SIG-M5 treated with dmso at 0.1 percent for 504 hours (cell line): ENCODE data around the gene USP17L13.
"Not testable (repeated sequence)": the region's sequence is repeated elsewhere in the genome, so short reads cannot be mapped to it uniquely, and the experiment has no call there.

Experiments
- DNase-seq: peaks from one replicate; lab custom pipeline; 2025; ENCODE audit not compliant: unreplicated experiment; lab: John Stamatoyannopoulos, UW

The USP17L13 gene

GRCh38 chr4:9224596-9224995 lies at the start of gene USP17L13:
USP17L13 (plus strand) TSS chr4:9224896; CDS start chr4:9224896, 0 bp downstream.
- not testable (repeated sequence) for DNase-seq

GRCh38 chr4:9210357-9210756 lies 14.3 kb upstream of the USP17L13 start, which contains the start of gene USP17L10:
USP17L10 (plus strand) TSS chr4:9210657; CDS start chr4:9210657, 0 bp downstream.
- not testable (repeated sequence) for DNase-seq

GRCh38 chr4:9214701-9215100 lies 10.0 kb upstream of the USP17L13 start:
- DNase-seq: not testable (repeated sequence)

GRCh38 chr4:9215105-9215504 lies 9.6 kb upstream of the USP17L13 start, which contains the start of gene USP17L11:
USP17L11 (plus strand) TSS chr4:9215405; CDS start chr4:9215405, 0 bp downstream.
- DNase-seq: not testable (repeated sequence)

- not testable (repeated sequence) for DNase-seq
Observed at GRCh38 chr4:9219852-9220251, 4.8 kb upstream of the USP17L13 start, which contains the start of gene USP17L12. USP17L12 (plus strand) TSS chr4:9220152; CDS start chr4:9220152, 0 bp downstream.

DNA sequence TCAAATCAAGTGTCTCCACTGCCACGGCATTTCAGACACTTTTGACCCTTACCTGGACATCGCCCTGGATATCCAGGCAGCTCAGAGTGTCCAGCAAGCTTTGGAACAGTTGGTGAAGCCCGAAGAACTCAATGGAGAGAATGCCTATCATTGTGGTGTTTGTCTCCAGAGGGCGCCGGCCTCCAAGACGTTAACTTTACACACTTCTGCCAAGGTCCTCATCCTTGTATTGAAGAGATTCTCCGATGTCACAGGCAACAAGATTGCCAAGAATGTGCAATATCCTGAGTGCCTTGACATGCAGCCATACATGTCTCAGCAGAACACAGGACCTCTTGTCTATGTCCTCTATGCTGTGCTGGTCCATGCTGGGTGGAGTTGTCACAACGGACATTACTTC lies 5.6 kb downstream of the USP17L13 start:
- not testable (repeated sequence) for DNase-seq

DNA sequence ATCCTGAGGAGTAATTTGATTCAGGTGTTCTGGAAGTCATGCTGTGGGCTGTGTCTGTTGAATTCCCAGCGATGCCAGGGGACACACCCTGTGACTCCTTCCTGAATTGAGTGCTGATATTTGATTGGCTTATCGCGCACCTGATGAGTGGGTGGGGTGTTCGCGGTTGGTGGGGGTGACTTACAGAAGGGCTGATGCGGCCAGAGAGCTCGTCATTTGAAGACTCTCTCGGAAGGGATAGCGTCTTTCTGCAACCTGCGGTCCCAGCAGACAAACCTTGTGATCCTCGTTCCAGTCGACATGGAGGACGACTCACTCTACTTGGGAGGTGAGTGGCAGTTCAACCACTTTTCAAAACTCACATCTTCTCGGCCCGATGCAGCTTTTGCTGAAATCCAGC lies 9.4 kb downstream of the USP17L13 start, which contains the start of gene USP17L15:
TSS of gene USP17L15 (plus strand) at position 301 of the 400 bp plus-strand sequence. CDS start at position 301, 0 bp downstream.
- DNase-seq: not testable (repeated sequence)

- not testable (repeated sequence) for DNase-seq
Observed at GRCh38 chr4:9238461-9238860, 13.8 kb downstream of the USP17L13 start.

DNA sequence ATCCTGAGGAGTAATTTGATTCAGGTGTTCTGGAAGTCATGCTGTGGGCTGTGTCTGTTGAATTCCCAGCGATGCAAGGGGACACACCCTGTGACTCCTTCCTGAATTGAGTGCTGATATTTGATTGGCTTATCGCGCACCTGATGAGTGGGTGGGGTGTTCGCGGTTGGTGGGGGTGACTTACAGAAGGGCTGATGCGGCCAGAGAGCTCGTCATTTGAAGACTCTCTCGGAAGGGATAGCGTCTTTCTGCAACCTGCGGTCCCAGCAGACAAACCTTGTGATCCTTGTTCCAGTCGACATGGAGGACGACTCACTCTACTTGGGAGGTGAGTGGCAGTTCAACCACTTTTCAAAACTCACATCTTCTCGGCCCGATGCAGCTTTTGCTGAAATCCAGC lies 18.9 kb downstream of the USP17L13 start, which contains the start of gene USP17L17:
TSS of gene USP17L17 (plus strand) at position 301 of the 400 bp plus-strand sequence. CDS start at position 301, 0 bp downstream.
- DNase-seq: not testable (repeated sequence)

GRCh38 chr4:9247953-9248680 lies 23.4 kb downstream of the USP17L13 start, which contains the start of gene USP17L18:
USP17L18 (plus strand) TSS chr4:9248630; CDS start chr4:9248630, 0 bp downstream.
- not testable (repeated sequence) for DNase-seq

GRCh38 chr4:9253078-9253477 lies 28.4 kb downstream of the USP17L13 start, which contains the start of gene USP17L19:
USP17L19 (plus strand) TSS chr4:9253378; CDS start chr4:9253378, 0 bp downstream.
- not testable (repeated sequence) for DNase-seq

GRCh38 chr4:9257824-9258223 lies 33.1 kb downstream of the USP17L13 start, which contains the start of gene USP17L20:
USP17L20 (plus strand) TSS chr4:9258124; CDS start chr4:9258124, 0 bp downstream.
- DNase-seq: not testable (repeated sequence)

DNA sequence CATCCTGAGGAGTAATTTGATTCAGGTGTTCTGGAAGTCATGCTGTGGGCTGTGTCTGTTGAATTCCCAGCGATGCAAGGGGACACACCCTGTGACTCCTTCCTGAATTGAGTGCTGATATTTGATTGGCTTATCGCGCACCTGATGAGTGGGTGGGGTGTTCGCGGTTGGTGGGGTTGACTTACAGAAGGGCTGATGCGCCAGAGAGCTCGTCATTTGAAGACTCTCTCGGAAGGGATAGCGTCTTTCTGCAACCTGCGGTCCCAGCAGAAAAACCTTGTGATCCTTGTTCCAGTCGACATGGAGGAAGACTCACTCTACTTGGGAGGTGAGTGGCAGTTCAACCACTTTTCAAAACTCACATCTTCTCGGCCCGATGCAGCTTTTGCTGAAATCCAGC lies 37.9 kb downstream of the USP17L13 start, which contains the start of gene USP17L21:
TSS of gene USP17L21 (plus strand) at position 301 of the 400 bp plus-strand sequence. CDS start at position 301, 0 bp downstream.
- not testable (repeated sequence) for DNase-seq

GRCh38 chr4:9267319-9267718 lies 42.6 kb downstream of the USP17L13 start, which contains the start of gene USP17L22:
USP17L22 (plus strand) TSS chr4:9267619; CDS start chr4:9267619, 0 bp downstream.
- not testable (repeated sequence) for DNase-seq

GRCh38 chr4:9271719-9272118 lies 47.0 kb downstream of the USP17L13 start:
- DNase-seq: not testable (repeated sequence)
